Smooth muscle cell (in vitro differentiated cells): Measurements from ENCODE around the gene GAS7. TPM values are rescaled to one million over a fixed set of nuclear protein-coding genes. Genes with fewer than 3 reads are reported as not detected.

ENCODE experiments used
- DNase-seq: peaks from one replicate; lab custom pipeline; 2025; ENCODE audit not compliant: unreplicated experiment; lab: John Stamatoyannopoulos, UW
- H2AFZ ChIP-seq: fragments of 200-600 bp; sonication (generic); 2 replicates; pipeline ENCODE4 v1.6.0; 2016; ENCODE audit warnings: antibody characterized with exemption, low read depth, mild to moderate bottlenecking
- H3F3A ChIP-seq: fragments of 200-600 bp; sonication (generic); 2 replicates; pipeline ENCODE4 v1.6.0; 2017; ENCODE audit warnings: antibody characterized with exemption, low read depth
- H3K27ac ChIP-seq: fragments of 200-600 bp; sonication (generic); 2 replicates; pipeline ENCODE4 v1.5.1; 2016; ENCODE audit warnings: low read depth, mild to moderate bottlenecking
- H3K27me3 ChIP-seq: fragments of 200-600 bp; sonication (generic); 2 replicates; pipeline ENCODE4 v1.6.1; 2016; ENCODE audit warnings: low read depth, mild to moderate bottlenecking
- H3K36me3 ChIP-seq: fragments of 200-600 bp; sonication (generic); 2 replicates; pipeline ENCODE4 v1.5.1; 2016; ENCODE audit warnings: low read depth
- H3K4me1 ChIP-seq: fragments of 200-600 bp; sonication (generic); 2 replicates; pipeline ENCODE4 v1.5.1; 2016; ENCODE audit warnings: low read depth
- H3K4me2 ChIP-seq: fragments of 200-600 bp; sonication (generic); 2 replicates; pipeline ENCODE4 v1.6.0; 2016; ENCODE audit warnings: mild to moderate bottlenecking
- H3K4me3 ChIP-seq: fragments of 200-600 bp; sonication (generic); 2 replicates; pipeline ENCODE4 v1.5.1; 2016; ENCODE audit warnings: mild to moderate bottlenecking
- H3K79me2 ChIP-seq: fragments of 200-600 bp; sonication (generic); 2 replicates; pipeline ENCODE4 v1.6.0; 2016; ENCODE audit warnings: low read depth, mild to moderate bottlenecking
- H3K9ac ChIP-seq: fragments of 200-600 bp; sonication (generic); 2 replicates; pipeline ENCODE4 v1.6.0; 2016; ENCODE audit warnings: low read depth
- H3K9me3 ChIP-seq: fragments of 200-600 bp; sonication (generic); replicated peaks from 2 replicates; pipeline ENCODE4 v1.5.1; 2016; ENCODE audit warnings: low read depth
- H4K20me1 ChIP-seq: fragments of 200-600 bp; sonication (generic); 2 replicates; pipeline ENCODE4 v1.6.0; 2016; ENCODE audit warnings: low read depth
- CTCF ChIP-seq: fragments of 200-600 bp; sonication (generic); IDR thresholded peaks from 2 replicates; pipeline ENCODE4 v1.5.1; 2017; ENCODE audit warnings: borderline replicate concordance, mild to moderate bottlenecking, antibody characterized with exemption; ENCODE audit not compliant: insufficient read depth, poor library complexity, severe bottlenecking
- WGBS: methylation state at CpG from one replicate; pipeline ENCODE4 v1.1.7; 2016; ENCODE audit warnings: low lambda C conversion rate; 5-methylcytosine and 5-hydroxymethylcytosine counted together
- polyA plus RNA-seq: library from polyadenylated mRNA; unstranded; fragments of >200 nt; fragmentation: Nextera tagmentation; extraction: Ambion mirVana; gene quantifications from 2 replicates; pipeline ENCODE4 v1.2.1, GENCODE V29; 2016
- total RNA-seq: library from RNA; depleted of rRNA; stranded (reverse); fragments of >200 nt; gene quantifications from 2 replicates; pipeline ENCODE4 v1.2.3, GENCODE V29; 2014

GAS7 gene
- total and polyA plus RNA-seq, 2 experiments from 2014 or later = 86.8 to 103 TPM

GRCh38 chr17:10118788-10119130, 79.6 kb downstream of the GAS7 start:
- Histone ChIP-seq H3K36me3 (no peaks in the 10 kb centered on the region), H3K9me3 (no peaks in the 10 kb centered on the region), H3K4me1 (peaks cover 12% of the 10 kb centered on the region), H3F3A (peaks cover 41% of the 10 kb centered on the region), H2AFZ (no peak overlapping the region), H4K20me1 (peaks cover 61% of the 10 kb centered on the region), H3K79me2 (peaks cover 78% of the 10 kb centered on the region), H3K4me2 (peak overlapping the region; percentile 21), H3K27me3 (no peaks in the 10 kb centered on the region), H3K9ac (no peak overlapping the region), H3K4me3 (no peak overlapping the region), H3K27ac (peak overlapping the region; percentile 45)
- no peak for DNase-seq
- no peak for TF ChIP-seq CTCF
- 82% methylated on average over 5 of the region's 5 CpGs for WGBS

- H3F3A ChIP-seq = peaks cover 44% of the 10 kb centered on the region
- DNase-seq = no peak
- 75% methylated on average over 7 of the region's 7 CpGs for WGBS
- H3K27ac ChIP-seq = peak overlapping the region; percentile 99
- TF ChIP-seq CTCF = no peak
- no peaks in the 10 kb centered on the region for H3K36me3 ChIP-seq
- H3K9ac ChIP-seq = no peak overlapping the region
- H3K4me2 ChIP-seq = peak overlapping the region; percentile 27
- peaks cover 78% of the 10 kb centered on the region for H3K79me2 ChIP-seq
- no peaks in the 10 kb centered on the region for H3K27me3 ChIP-seq
- peaks cover 56% of the 10 kb centered on the region for H4K20me1 ChIP-seq
- no peak overlapping the region for H3K4me3 ChIP-seq
- peaks cover 10% of the 10 kb centered on the region for H3K4me1 ChIP-seq
- no peak overlapping the region for H2AFZ ChIP-seq
- H3K9me3 ChIP-seq = no peaks in the 10 kb centered on the region
Observed at GRCh38 chr17:10117581-10118001, 80.8 kb downstream of the GAS7 start.

GRCh38 chr17:10116753-10117420, 81.5 kb downstream of the GAS7 start:
- peaks cover 44% of the 10 kb centered on the region for H3F3A ChIP-seq
- H3K36me3 ChIP-seq = no peaks in the 10 kb centered on the region
- H3K27me3 ChIP-seq = no peaks in the 10 kb centered on the region
- DNase-seq = no peak
- H3K9ac ChIP-seq = no peak overlapping the region
- no peak overlapping the region for H2AFZ ChIP-seq
- 53% methylated on average over 5 of the region's 5 CpGs for WGBS
- peaks cover 78% of the 10 kb centered on the region for H3K79me2 ChIP-seq
- H3K27ac ChIP-seq = peak overlapping the region; percentile 99
- H4K20me1 ChIP-seq = peaks cover 49% of the 10 kb centered on the region
- no peaks in the 10 kb centered on the region for H3K9me3 ChIP-seq
- H3K4me2 ChIP-seq = no peak overlapping the region
- peaks cover 10% of the 10 kb centered on the region for H3K4me1 ChIP-seq
- TF ChIP-seq CTCF = no peak
- no peak overlapping the region for H3K4me3 ChIP-seq

GRCh38 chr17:10116267-10116666, 82.1 kb downstream of the GAS7 start:
- H3K9me3 ChIP-seq = no peaks in the 10 kb centered on the region
- peaks cover 43% of the 10 kb centered on the region for H4K20me1 ChIP-seq
- H3K4me2 ChIP-seq = no peak overlapping the region
- no peak overlapping the region for H3K4me3 ChIP-seq
- peaks cover 77% of the 10 kb centered on the region for H3K79me2 ChIP-seq
- DNase-seq = no peak
- no peak for TF ChIP-seq CTCF
- no peak overlapping the region for H2AFZ ChIP-seq
- H3F3A ChIP-seq = peaks cover 44% of the 10 kb centered on the region
- H3K36me3 ChIP-seq = no peaks in the 10 kb centered on the region
- 90% methylated on average over 5 of the region's 5 CpGs for WGBS
- H3K27me3 ChIP-seq = no peaks in the 10 kb centered on the region
- H3K9ac ChIP-seq = no peak overlapping the region
- peaks cover 10% of the 10 kb centered on the region for H3K4me1 ChIP-seq
- H3K27ac ChIP-seq = peak overlapping the region; percentile 99
